ENCODE data around the gene TMEM82.

DNA sequence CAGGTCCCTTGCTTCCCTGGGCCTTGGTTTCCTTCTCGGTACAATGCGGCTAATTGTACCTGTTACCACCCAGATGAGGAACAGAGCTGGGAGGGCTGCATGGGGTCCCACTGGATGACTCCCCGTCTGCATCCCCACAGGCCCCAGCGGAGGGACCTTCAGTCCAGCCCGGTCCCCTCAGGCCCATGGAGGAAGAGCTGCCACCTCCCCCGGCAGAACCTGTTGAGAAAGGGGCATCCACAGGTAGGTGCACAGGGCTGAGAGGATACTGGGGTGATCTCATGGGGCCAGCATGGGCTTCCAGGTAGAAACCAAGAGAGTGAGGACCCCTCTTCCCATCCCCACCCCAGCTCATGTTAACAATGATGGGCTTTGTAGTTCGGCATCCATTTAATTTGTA lies 26.1 kb downstream of the TMEM82 start:
- TF ChIP-seq, protein P1, sequence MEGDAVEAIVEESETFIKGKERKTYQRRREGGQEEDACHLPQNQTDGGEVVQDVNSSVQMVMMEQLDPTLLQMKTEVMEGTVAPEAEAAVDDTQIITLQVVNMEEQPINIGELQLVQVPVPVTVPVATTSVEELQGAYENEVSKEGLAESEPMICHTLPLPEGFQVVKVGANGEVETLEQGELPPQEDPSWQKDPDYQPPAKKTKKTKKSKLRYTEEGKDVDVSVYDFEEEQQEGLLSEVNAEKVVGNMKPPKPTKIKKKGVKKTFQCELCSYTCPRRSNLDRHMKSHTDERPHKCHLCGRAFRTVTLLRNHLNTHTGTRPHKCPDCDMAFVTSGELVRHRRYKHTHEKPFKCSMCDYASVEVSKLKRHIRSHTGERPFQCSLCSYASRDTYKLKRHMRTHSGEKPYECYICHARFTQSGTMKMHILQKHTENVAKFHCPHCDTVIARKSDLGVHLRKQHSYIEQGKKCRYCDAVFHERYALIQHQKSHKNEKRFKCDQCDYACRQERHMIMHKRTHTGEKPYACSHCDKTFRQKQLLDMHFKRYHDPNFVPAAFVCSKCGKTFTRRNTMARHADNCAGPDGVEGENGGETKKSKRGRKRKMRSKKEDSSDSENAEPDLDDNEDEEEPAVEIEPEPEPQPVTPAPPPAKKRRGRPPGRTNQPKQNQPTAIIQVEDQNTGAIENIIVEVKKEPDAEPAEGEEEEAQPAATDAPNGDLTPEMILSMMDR (IDR thresholded peaks at IDR 0.05), result no peak
- TF ChIP-seq POLR2A (IDR thresholded peaks at IDR 0.05), result no peak
- no peak for TF ChIP-seq POLR2AphosphoS5 (IDR thresholded peaks at IDR 0.05)
- TF ChIP-seq EP300 (IDR thresholded peaks at IDR 0.05; ENCODE audit: low read depth), result no peak

Data from transverse colon (tissue), 4 donors.